Neural progenitor cell (in vitro differentiated cells): ENCODE results near the gene MTNR1A. TPM values are rescaled to one million over a fixed set of nuclear protein-coding genes. Genes with fewer than 3 reads are reported as not detected.

ENCODE experiments used
- DNase-seq: peaks from one replicate; pipeline ENCODE4 v3.0.0-alpha.2; 2016; ENCODE audit warnings: low spot score
- H2AFZ ChIP-seq: fragments of 200-600 bp; sonication (generic); replicated peaks from 2 replicates; pipeline ENCODE4 v1.6.1; 2016; ENCODE audit warnings: antibody characterized with exemption
- H3F3A ChIP-seq: fragments of 200-600 bp; sonication (generic); 2 replicates; pipeline ENCODE4 v1.6.1; 2016; ENCODE audit warnings: antibody characterized with exemption, low read depth
- H3K27ac ChIP-seq: fragments of 200-600 bp; sonication (generic); 2 replicates; pipeline ENCODE4 v1.5.1; 2016; ENCODE audit warnings: mild to moderate bottlenecking
- H3K27me3 ChIP-seq: fragments of 200-600 bp; sonication (generic); 2 replicates; pipeline ENCODE4 v1.6.1; 2016; ENCODE audit warnings: mild to moderate bottlenecking, moderate library complexity
- H3K36me3 ChIP-seq: fragments of 200-600 bp; sonication (generic); 2 replicates; pipeline ENCODE4 v1.5.1; 2016
- H3K4me1 ChIP-seq: fragments of 200-600 bp; sonication (generic); 2 replicates; pipeline ENCODE4 v1.6.1; 2016; ENCODE audit warnings: mixed run types
- H3K4me2 ChIP-seq: fragments of 200-600 bp; sonication (generic); 2 replicates; pipeline ENCODE4 v1.6.1; 2016
- H3K4me3 ChIP-seq: fragments of 200-600 bp; sonication (generic); 2 replicates; pipeline ENCODE4 v1.5.1; 2016
- H3K79me2 ChIP-seq: fragments of 200-600 bp; sonication (generic); 2 replicates; pipeline ENCODE4 v1.6.1; 2016; ENCODE audit warnings: low read depth
- H3K9ac ChIP-seq: fragments of 200-600 bp; sonication (generic); 2 replicates; pipeline ENCODE4 v1.6.1; 2016
- H3K9me3 ChIP-seq: fragments of 200-600 bp; sonication (generic); 2 replicates; pipeline ENCODE4 v1.5.1; 2016; ENCODE audit warnings: low read depth
- H4K20me1 ChIP-seq: fragments of 200-600 bp; sonication (generic); 2 replicates; pipeline ENCODE4 v1.6.1; 2016; ENCODE audit warnings: low read depth
- H3K27ac Mint-ChIP-seq: 3 replicates; pipeline ENCODE4 v1.8.0; 2021; ENCODE audit warnings: mixed read lengths
- H3K27me3 Mint-ChIP-seq: 2 replicates; pipeline ENCODE4 v1.8.0; 2022; ENCODE audit warnings: low read depth, mild to moderate bottlenecking, inconsistent platforms, moderate library complexity, mixed read lengths; ENCODE audit not compliant: insufficient read depth
- H3K36me3 Mint-ChIP-seq: 3 replicates; pipeline ENCODE4 v1.8.0; 2021; ENCODE audit warnings: mixed read lengths
- H3K4me1 Mint-ChIP-seq: 3 replicates; pipeline ENCODE4 v1.8.0; 2021; ENCODE audit warnings: mixed read lengths
- H3K4me3 Mint-ChIP-seq: 3 replicates; pipeline ENCODE4 v1.8.0; 2021; ENCODE audit warnings: mild to moderate bottlenecking, moderate library complexity, mixed read lengths
- H3K9me3 Mint-ChIP-seq: 3 replicates; pipeline ENCODE4 v1.8.0; 2020; ENCODE audit warnings: mixed read lengths
- EZH2 ChIP-seq: fragments of 200-600 bp; sonication (generic); IDR thresholded peaks from 2 replicates; pipeline ENCODE4 v1.6.1; 2017; ENCODE audit warnings: antibody characterized with exemption, mild to moderate bottlenecking, moderate library complexity
- EZH2phosphoT487 ChIP-seq: fragments of 200-600 bp; sonication (generic); IDR thresholded peaks from 2 replicates; pipeline ENCODE4 v1.6.1; 2017; ENCODE audit warnings: antibody characterized with exemption
- total RNA-seq: library from RNA; depleted of rRNA; stranded (reverse); fragments of >200 nt; gene quantifications from 2 replicates; pipeline ENCODE4 v1.2.3, GENCODE V29; 2015; ENCODE audit warnings: low replicate concordance
- TF ChIP-seq, protein P1 (sequence below): fragments of 200-600 bp; sonication (generic); IDR thresholded peaks from 2 replicates; pipeline ENCODE4 v1.5.1; 2017; ENCODE audit warnings: antibody characterized with exemption, mild to moderate bottlenecking

The MTNR1A gene
- total RNA-seq, 1 donor from 2014 or later: 0.43 TPM

DNA sequence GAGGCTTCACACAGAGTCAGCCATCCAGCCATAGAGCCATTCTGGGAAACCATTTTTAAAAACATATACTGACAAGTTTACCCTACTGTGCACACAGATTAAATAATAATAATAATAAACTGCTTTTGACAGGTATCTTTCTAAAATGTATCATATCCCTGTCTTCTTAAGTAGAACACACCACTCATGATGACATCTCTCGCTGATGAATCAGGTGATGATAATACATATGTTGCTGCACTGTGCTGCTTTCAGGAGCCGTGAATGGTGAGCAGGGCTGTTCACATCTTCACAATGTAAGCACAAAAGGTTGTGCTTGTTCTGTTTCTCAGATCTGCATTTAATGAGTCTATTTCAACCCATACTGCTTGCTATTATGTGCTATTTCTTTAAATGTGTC lies 3.5 kb downstream of the MTNR1A start:
- Mint-ChIP-seq H3K27ac (no peak overlapping the region), H3K9me3 (no peaks in the 10 kb centered on the region), H3K4me1 (peaks cover 8% of the 10 kb centered on the region), H3K4me3 (no peak overlapping the region), H3K36me3 (no peaks in the 10 kb centered on the region), H3K27me3 (peaks cover 14% of the 10 kb centered on the region)
- no peak for DNase-seq
- H3K27ac ChIP-seq: no peak overlapping the region
- no peaks in the 10 kb centered on the region for H4K20me1 ChIP-seq
- TF ChIP-seq EZH2phosphoT487 (no peak), EZH2 (no peak)
- TF ChIP-seq, protein P1, sequence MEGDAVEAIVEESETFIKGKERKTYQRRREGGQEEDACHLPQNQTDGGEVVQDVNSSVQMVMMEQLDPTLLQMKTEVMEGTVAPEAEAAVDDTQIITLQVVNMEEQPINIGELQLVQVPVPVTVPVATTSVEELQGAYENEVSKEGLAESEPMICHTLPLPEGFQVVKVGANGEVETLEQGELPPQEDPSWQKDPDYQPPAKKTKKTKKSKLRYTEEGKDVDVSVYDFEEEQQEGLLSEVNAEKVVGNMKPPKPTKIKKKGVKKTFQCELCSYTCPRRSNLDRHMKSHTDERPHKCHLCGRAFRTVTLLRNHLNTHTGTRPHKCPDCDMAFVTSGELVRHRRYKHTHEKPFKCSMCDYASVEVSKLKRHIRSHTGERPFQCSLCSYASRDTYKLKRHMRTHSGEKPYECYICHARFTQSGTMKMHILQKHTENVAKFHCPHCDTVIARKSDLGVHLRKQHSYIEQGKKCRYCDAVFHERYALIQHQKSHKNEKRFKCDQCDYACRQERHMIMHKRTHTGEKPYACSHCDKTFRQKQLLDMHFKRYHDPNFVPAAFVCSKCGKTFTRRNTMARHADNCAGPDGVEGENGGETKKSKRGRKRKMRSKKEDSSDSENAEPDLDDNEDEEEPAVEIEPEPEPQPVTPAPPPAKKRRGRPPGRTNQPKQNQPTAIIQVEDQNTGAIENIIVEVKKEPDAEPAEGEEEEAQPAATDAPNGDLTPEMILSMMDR: no peak
- H3K9ac ChIP-seq: no peak overlapping the region
- H3K79me2 ChIP-seq: no peaks in the 10 kb centered on the region
- H2AFZ ChIP-seq: no peak overlapping the region
- H3F3A ChIP-seq: peaks cover 10% of the 10 kb centered on the region
- H3K36me3 ChIP-seq: no peaks in the 10 kb centered on the region
- H3K27me3 ChIP-seq: peaks cover 24% of the 10 kb centered on the region
- no peak overlapping the region for H3K4me2 ChIP-seq
- no peak overlapping the region for H3K4me3 ChIP-seq
- H3K9me3 ChIP-seq: no peaks in the 10 kb centered on the region
- no peaks in the 10 kb centered on the region for H3K4me1 ChIP-seq

DNA sequence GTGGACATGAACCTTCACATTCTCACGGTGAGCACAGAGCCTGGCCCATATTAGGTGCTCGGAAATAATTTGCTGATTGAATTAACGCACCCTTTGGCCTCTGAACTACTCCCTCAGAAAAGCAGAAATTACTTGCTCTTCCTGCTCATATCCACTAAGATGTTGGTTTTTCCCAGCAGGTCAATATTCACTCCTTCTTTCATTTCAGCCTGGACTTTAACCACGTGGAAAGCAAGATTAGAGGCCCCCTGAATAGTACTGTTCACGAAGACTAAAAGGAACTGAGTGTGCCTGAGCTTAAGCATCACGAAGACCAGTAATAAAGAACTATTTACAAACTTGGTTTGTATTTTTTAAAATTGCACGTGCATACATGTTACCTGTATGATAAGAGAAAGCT lies 9.9 kb downstream of the MTNR1A start:
- Mint-ChIP-seq H3K9me3 (peaks cover 10% of the 10 kb centered on the region), H3K4me3 (no peak overlapping the region)

DNA sequence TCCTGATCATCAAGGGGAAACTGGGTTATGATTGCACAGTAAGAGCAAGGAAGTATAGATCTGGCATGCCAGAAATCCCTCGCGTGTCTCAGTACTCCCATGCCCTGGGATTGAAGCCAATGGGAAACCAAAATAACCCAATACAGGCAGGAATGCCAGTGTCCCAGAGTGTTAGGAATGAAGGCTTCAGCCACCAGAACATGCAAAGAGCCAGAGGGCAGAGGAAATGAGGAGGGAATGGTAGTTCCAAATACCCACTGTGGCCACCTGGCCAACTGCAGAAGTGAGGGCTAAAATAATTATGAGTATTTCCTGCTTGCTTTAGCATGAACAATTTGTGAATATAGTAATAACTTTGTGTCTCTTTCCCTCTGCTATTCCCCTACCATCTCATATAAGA lies 12.2 kb downstream of the MTNR1A start:
- Histone ChIP-seq H3F3A (no peaks in the 10 kb centered on the region), H2AFZ (no peak overlapping the region), H3K4me1 (no peaks in the 10 kb centered on the region), H3K79me2 (no peaks in the 10 kb centered on the region), H3K4me3 (no peak overlapping the region), H3K27me3 (no peaks in the 10 kb centered on the region), H3K9ac (no peak overlapping the region), H3K9me3 (no peaks in the 10 kb centered on the region), H4K20me1 (no peaks in the 10 kb centered on the region), H3K36me3 (no peaks in the 10 kb centered on the region), H3K4me2 (no peak overlapping the region), H3K27ac (no peak overlapping the region)
- H3K27ac Mint-ChIP-seq: no peak overlapping the region
- H3K4me3 Mint-ChIP-seq: no peak overlapping the region
- no peaks in the 10 kb centered on the region for H3K36me3 Mint-ChIP-seq
- H3K9me3 Mint-ChIP-seq: peaks cover 10% of the 10 kb centered on the region
- H3K27me3 Mint-ChIP-seq: peaks cover 7% of the 10 kb centered on the region
- no peaks in the 10 kb centered on the region for H3K4me1 Mint-ChIP-seq
- TF ChIP-seq EZH2 (no peak), EZH2phosphoT487 (no peak)
- TF ChIP-seq, protein P1: no peak
- no peak for DNase-seq

More for the DNA sequence above, 9.9 kb downstream of the MTNR1A start:
- no peaks in the 10 kb centered on the region for H3K36me3 ChIP-seq
- no peaks in the 10 kb centered on the region for H3F3A ChIP-seq
- no peak overlapping the region for H3K9ac ChIP-seq
- H3K27me3 ChIP-seq: no peaks in the 10 kb centered on the region
- DNase-seq: no peak
- H2AFZ ChIP-seq: no peak overlapping the region
- Mint-ChIP-seq H3K27me3 (peaks cover 7% of the 10 kb centered on the region), H3K36me3 (no peaks in the 10 kb centered on the region), H3K4me1 (no peaks in the 10 kb centered on the region), H3K27ac (no peak overlapping the region)
- no peaks in the 10 kb centered on the region for H3K4me1 ChIP-seq
- H3K4me2 ChIP-seq: no peak overlapping the region
- H3K27ac ChIP-seq: no peak overlapping the region
- TF ChIP-seq, protein P1: no peak
- TF ChIP-seq EZH2phosphoT487: no peak
- TF ChIP-seq EZH2: no peak
- no peaks in the 10 kb centered on the region for H3K9me3 ChIP-seq
- no peak overlapping the region for H3K4me3 ChIP-seq
- no peaks in the 10 kb centered on the region for H3K79me2 ChIP-seq
- H4K20me1 ChIP-seq: no peaks in the 10 kb centered on the region
